Measurements from ENCODE around the gene MYO6.

Gene MYO6

GRCh38 chr6:75794351-75794846, 45.4 kb downstream of the MYO6 start:
- H3K4me1 ChIP-seq (ENCODE audit: insufficient read depth, low read length): no peaks in the 10 kb centered on the region; the same call in 1 of the 2 replicates
- H3K36me3 ChIP-seq (ENCODE audit: insufficient read depth, low read length): no peaks in the 10 kb centered on the region
- H3K9ac ChIP-seq (ENCODE audit: low read depth, low read length): no peak overlapping the region
- H3K9me3 ChIP-seq (ENCODE audit: control insufficient read depth, insufficient read depth, low read length): no peaks in the 10 kb centered on the region

- H3K9me3 ChIP-seq (ENCODE audit: control insufficient read depth, insufficient read depth, low read length): no peaks in the 10 kb centered on the region
- H3K4me1 ChIP-seq (ENCODE audit: insufficient read depth, low read length): peaks cover 1% of the 10 kb centered on the region; the same call in 1 of the 2 replicates
- no peaks in the 10 kb centered on the region for H3K36me3 ChIP-seq (ENCODE audit: insufficient read depth, low read length)
- no peak overlapping the region for H3K9ac ChIP-seq (ENCODE audit: low read depth, low read length)
These were observed 46.1 kb downstream of the MYO6 start for GRCh38 chr6:75794954-75795739.

- Histone ChIP-seq H3K4me1 (ENCODE audit: insufficient read depth, low read length) (peaks cover 5% of the 10 kb centered on the region; the same call in 1 of the 2 replicates), H3K36me3 (ENCODE audit: insufficient read depth, low read length) (no peaks in the 10 kb centered on the region), H3K9me3 (ENCODE audit: control insufficient read depth, insufficient read depth, low read length) (no peaks in the 10 kb centered on the region), H3K9ac (ENCODE audit: low read depth, low read length) (no peak overlapping the region)
These were observed 47.7 kb downstream of the MYO6 start for GRCh38 chr6:75796723-75797122.

GRCh38 chr6:75800133-75800532, 51.1 kb downstream of the MYO6 start:
- Histone ChIP-seq H3K4me1 (ENCODE audit: insufficient read depth, low read length) (0 out of 2 replicates have a peak, but pooled peaks cover 5% of the 10 kb centered on the region), H3K9me3 (ENCODE audit: control insufficient read depth, insufficient read depth, low read length) (no peaks in the 10 kb centered on the region), H3K9ac (ENCODE audit: low read depth, low read length) (no peak overlapping the region), H3K36me3 (ENCODE audit: insufficient read depth, low read length) (no peaks in the 10 kb centered on the region)

GRCh38 chr6:75800708-75801505, 51.9 kb downstream of the MYO6 start:
- no peaks in the 10 kb centered on the region for H3K9me3 ChIP-seq (ENCODE audit: control insufficient read depth, insufficient read depth, low read length)
- no peaks in the 10 kb centered on the region for H3K36me3 ChIP-seq (ENCODE audit: insufficient read depth, low read length)
- H3K9ac ChIP-seq (ENCODE audit: low read depth, low read length): no peak overlapping the region
- H3K4me1 ChIP-seq (ENCODE audit: insufficient read depth, low read length): 0 out of 2 replicates have a peak, but pooled peaks cover 5% of the 10 kb centered on the region

- no peaks in the 10 kb centered on the region for H3K36me3 ChIP-seq (ENCODE audit: insufficient read depth, low read length)
- H3K9ac ChIP-seq (ENCODE audit: low read depth, low read length): no peak overlapping the region
- H3K9me3 ChIP-seq (ENCODE audit: control insufficient read depth, insufficient read depth, low read length): no peaks in the 10 kb centered on the region; the same call in 1 of the 2 replicates
- 0 out of 2 replicates have a peak, but pooled peaks cover 5% of the 10 kb centered on the region for H3K4me1 ChIP-seq (ENCODE audit: insufficient read depth, low read length)
These were observed 53.3 kb downstream of the MYO6 start for GRCh38 chr6:75802366-75802765.

- Histone ChIP-seq H3K9ac (ENCODE audit: low read depth, low read length) (no peak overlapping the region), H3K4me1 (ENCODE audit: insufficient read depth, low read length) (peaks cover under 1% of the 10 kb centered on the region; the same call in 1 of the 2 replicates), H3K36me3 (ENCODE audit: insufficient read depth, low read length) (no peaks in the 10 kb centered on the region), H3K9me3 (ENCODE audit: control insufficient read depth, insufficient read depth, low read length) (no peaks in the 10 kb centered on the region; the same call in 1 of the 2 replicates)
These were observed 59.5 kb downstream of the MYO6 start for GRCh38 chr6:75808507-75808906.

- H3K4me1 ChIP-seq (ENCODE audit: insufficient read depth, low read length): peaks cover 6% of the 10 kb centered on the region; the same call in 1 of the 2 replicates
- H3K9me3 ChIP-seq (ENCODE audit: control insufficient read depth, insufficient read depth, low read length): no peaks in the 10 kb centered on the region
- H3K36me3 ChIP-seq (ENCODE audit: insufficient read depth, low read length): no peaks in the 10 kb centered on the region
- H3K9ac ChIP-seq (ENCODE audit: low read depth, low read length): no peak overlapping the region
These were observed 63.5 kb downstream of the MYO6 start for GRCh38 chr6:75812560-75812959.

- Histone ChIP-seq H3K4me1 (ENCODE audit: insufficient read depth, low read length) (peaks cover 6% of the 10 kb centered on the region; the same call in 1 of the 2 replicates), H3K36me3 (ENCODE audit: insufficient read depth, low read length) (no peaks in the 10 kb centered on the region), H3K9me3 (ENCODE audit: control insufficient read depth, insufficient read depth, low read length) (no peaks in the 10 kb centered on the region), H3K9ac (ENCODE audit: low read depth, low read length) (no peak overlapping the region)
These were observed 64.6 kb downstream of the MYO6 start for GRCh38 chr6:75813476-75814250.

- Histone ChIP-seq H3K9ac (ENCODE audit: low read depth, low read length) (no peak overlapping the region), H3K36me3 (ENCODE audit: insufficient read depth, low read length) (no peaks in the 10 kb centered on the region), H3K4me1 (ENCODE audit: insufficient read depth, low read length) (peaks cover 6% of the 10 kb centered on the region; the same call in 1 of the 2 replicates), H3K9me3 (ENCODE audit: control insufficient read depth, insufficient read depth, low read length) (no peaks in the 10 kb centered on the region)
These were observed 66.7 kb downstream of the MYO6 start for GRCh38 chr6:75815756-75816155.

- H3K9ac ChIP-seq (ENCODE audit: low read depth, low read length): no peak overlapping the region
- no peaks in the 10 kb centered on the region for H3K36me3 ChIP-seq (ENCODE audit: insufficient read depth, low read length)
- peaks cover 6% of the 10 kb centered on the region; the same call in 1 of the 2 replicates for H3K4me1 ChIP-seq (ENCODE audit: insufficient read depth, low read length)
- H3K9me3 ChIP-seq (ENCODE audit: control insufficient read depth, insufficient read depth, low read length): no peaks in the 10 kb centered on the region
These were observed 69.2 kb downstream of the MYO6 start for GRCh38 chr6:75818098-75818855.

GRCh38 chr6:75819776-75820487, 70.9 kb downstream of the MYO6 start:
- H3K9me3 ChIP-seq (ENCODE audit: control insufficient read depth, insufficient read depth, low read length): no peaks in the 10 kb centered on the region
- H3K9ac ChIP-seq (ENCODE audit: low read depth, low read length): no peak overlapping the region

GRCh38 chr6:75824160-75824559, 75.1 kb downstream of the MYO6 start:
- no peak overlapping the region for H3K9ac ChIP-seq (ENCODE audit: low read depth, low read length)
- no peaks in the 10 kb centered on the region for H3K4me1 ChIP-seq (ENCODE audit: insufficient read depth, low read length)
- H3K36me3 ChIP-seq (ENCODE audit: insufficient read depth, low read length): no peaks in the 10 kb centered on the region
- no peaks in the 10 kb centered on the region for H3K9me3 ChIP-seq (ENCODE audit: control insufficient read depth, insufficient read depth, low read length)

More at GRCh38 chr6:75819776-75820487, 70.9 kb downstream of the MYO6 start:
- H3K4me1 ChIP-seq (ENCODE audit: insufficient read depth, low read length): no peaks in the 10 kb centered on the region
- H3K36me3 ChIP-seq (ENCODE audit: insufficient read depth, low read length): no peaks in the 10 kb centered on the region
